Ishikawa (cell line): Measurements from ENCODE around the gene CDRT4.

Source experiments
- MAX ChIP-seq: IDR thresholded peaks from 2 replicates; pipeline ENCODE4 v1.6.1; 2012
- RAD21 ChIP-seq: IDR thresholded peaks from 2 replicates; pipeline ENCODE4 v1.6.1; 2012; ENCODE audit warnings: low read depth
- TAF1 ChIP-seq: IDR thresholded peaks from 2 replicates; pipeline ENCODE4 v1.6.1; 2012; ENCODE audit warnings: low read depth, mild to moderate bottlenecking
- YY1 ChIP-seq: IDR thresholded peaks from 2 replicates; pipeline ENCODE4 v1.6.1; 2012; ENCODE audit warnings: low read depth

- TF ChIP-seq MAX, result no peak
- TF ChIP-seq RAD21, result no peak
- TF ChIP-seq YY1, result no peak
- TF ChIP-seq TAF1, result no peak
Observed at GRCh38 chr17:15511142-15511541, 43.7 kb upstream of the CDRT4 start.
